ENCODE measurements around the gene ZNF764.

GRCh38 chr16:30525844-30526136 is 32.4 kb downstream of the ZNF764 start:
- TF ChIP-seq CTCF (IDR thresholded peaks at IDR 0.05) = no peak
- TF ChIP-seq POLR2A (IDR thresholded peaks at IDR 0.05) = no peak

Measured in heart left ventricle (tissue), 13 donors.